ENCODE measurements around the gene TCP11.
"Not testable (repeated sequence)": the region's sequence is repeated elsewhere in the genome, so short reads cannot be mapped to it uniquely, and the experiment has no call there.

DNA sequence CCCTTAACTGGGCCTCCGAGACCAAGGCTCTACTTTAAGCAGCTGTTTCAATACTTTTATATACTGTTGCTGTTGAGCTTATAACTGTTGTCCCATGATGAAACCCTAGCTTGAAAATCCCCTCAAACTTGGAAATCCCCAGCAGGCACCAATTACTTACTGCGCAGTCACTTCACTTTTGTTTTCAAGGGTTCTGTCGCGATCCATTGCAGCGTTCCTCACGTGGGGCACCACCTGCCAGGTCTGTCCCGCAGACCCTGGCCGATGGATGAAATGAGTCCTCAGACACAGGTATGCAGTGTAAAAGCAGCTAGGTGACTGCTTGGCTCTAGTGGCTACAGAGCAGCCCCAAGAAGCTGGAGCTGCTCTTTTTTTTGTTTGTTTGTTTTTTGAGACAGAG lies 33.9 kb downstream of the TCP11 start:
- TF ChIP-seq, protein P1, sequence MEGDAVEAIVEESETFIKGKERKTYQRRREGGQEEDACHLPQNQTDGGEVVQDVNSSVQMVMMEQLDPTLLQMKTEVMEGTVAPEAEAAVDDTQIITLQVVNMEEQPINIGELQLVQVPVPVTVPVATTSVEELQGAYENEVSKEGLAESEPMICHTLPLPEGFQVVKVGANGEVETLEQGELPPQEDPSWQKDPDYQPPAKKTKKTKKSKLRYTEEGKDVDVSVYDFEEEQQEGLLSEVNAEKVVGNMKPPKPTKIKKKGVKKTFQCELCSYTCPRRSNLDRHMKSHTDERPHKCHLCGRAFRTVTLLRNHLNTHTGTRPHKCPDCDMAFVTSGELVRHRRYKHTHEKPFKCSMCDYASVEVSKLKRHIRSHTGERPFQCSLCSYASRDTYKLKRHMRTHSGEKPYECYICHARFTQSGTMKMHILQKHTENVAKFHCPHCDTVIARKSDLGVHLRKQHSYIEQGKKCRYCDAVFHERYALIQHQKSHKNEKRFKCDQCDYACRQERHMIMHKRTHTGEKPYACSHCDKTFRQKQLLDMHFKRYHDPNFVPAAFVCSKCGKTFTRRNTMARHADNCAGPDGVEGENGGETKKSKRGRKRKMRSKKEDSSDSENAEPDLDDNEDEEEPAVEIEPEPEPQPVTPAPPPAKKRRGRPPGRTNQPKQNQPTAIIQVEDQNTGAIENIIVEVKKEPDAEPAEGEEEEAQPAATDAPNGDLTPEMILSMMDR (IDR thresholded peaks at IDR 0.05; ENCODE audit: low read depth, low read length, missing input control): not testable (repeated sequence)
- TF ChIP-seq, protein P2, sequence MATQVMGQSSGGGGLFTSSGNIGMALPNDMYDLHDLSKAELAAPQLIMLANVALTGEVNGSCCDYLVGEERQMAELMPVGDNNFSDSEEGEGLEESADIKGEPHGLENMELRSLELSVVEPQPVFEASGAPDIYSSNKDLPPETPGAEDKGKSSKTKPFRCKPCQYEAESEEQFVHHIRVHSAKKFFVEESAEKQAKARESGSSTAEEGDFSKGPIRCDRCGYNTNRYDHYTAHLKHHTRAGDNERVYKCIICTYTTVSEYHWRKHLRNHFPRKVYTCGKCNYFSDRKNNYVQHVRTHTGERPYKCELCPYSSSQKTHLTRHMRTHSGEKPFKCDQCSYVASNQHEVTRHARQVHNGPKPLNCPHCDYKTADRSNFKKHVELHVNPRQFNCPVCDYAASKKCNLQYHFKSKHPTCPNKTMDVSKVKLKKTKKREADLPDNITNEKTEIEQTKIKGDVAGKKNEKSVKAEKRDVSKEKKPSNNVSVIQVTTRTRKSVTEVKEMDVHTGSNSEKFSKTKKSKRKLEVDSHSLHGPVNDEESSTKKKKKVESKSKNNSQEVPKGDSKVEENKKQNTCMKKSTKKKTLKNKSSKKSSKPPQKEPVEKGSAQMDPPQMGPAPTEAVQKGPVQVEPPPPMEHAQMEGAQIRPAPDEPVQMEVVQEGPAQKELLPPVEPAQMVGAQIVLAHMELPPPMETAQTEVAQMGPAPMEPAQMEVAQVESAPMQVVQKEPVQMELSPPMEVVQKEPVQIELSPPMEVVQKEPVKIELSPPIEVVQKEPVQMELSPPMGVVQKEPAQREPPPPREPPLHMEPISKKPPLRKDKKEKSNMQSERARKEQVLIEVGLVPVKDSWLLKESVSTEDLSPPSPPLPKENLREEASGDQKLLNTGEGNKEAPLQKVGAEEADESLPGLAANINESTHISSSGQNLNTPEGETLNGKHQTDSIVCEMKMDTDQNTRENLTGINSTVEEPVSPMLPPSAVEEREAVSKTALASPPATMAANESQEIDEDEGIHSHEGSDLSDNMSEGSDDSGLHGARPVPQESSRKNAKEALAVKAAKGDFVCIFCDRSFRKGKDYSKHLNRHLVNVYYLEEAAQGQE (IDR thresholded peaks at IDR 0.05): not testable (repeated sequence)
- TF ChIP-seq RAD21 (IDR thresholded peaks at IDR 0.05); GABPA (IDR thresholded peaks at IDR 0.05 in 1 of 2, conservative IDR thresholded peaks at IDR 0.05 in 1 of 2); TAF1 (conservative IDR thresholded peaks at IDR 0.05); SP1 (IDR thresholded peaks at IDR 0.05); JUND (IDR thresholded peaks at IDR 0.05): not testable (repeated sequence)
- TF ChIP-seq, protein P3, sequence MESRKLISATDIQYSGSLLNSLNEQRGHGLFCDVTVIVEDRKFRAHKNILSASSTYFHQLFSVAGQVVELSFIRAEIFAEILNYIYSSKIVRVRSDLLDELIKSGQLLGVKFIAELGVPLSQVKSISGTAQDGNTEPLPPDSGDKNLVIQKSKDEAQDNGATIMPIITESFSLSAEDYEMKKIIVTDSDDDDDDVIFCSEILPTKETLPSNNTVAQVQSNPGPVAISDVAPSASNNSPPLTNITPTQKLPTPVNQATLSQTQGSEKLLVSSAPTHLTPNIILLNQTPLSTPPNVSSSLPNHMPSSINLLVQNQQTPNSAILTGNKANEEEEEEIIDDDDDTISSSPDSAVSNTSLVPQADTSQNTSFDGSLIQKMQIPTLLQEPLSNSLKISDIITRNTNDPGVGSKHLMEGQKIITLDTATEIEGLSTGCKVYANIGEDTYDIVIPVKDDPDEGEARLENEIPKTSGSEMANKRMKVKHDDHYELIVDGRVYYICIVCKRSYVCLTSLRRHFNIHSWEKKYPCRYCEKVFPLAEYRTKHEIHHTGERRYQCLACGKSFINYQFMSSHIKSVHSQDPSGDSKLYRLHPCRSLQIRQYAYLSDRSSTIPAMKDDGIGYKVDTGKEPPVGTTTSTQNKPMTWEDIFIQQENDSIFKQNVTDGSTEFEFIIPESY (IDR thresholded peaks at IDR 0.05): not testable (repeated sequence)
- TF ChIP-seq, protein P4, sequence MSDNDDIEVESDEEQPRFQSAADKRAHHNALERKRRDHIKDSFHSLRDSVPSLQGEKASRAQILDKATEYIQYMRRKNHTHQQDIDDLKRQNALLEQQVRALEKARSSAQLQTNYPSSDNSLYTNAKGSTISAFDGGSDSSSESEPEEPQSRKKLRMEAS (IDR thresholded peaks at IDR 0.05): not testable (repeated sequence)
